Activated CD8-positive, alpha-beta memory T cell treated with anti-CD3 and anti-CD28 coated beads for 24 hours (primary cell): ENCODE results near the gene ATOH8.

Experiments
- DNase-seq: peaks from one replicate; pipeline ENCODE4 v3.0.0-alpha.2; 2020

The ATOH8 gene

GRCh38 chr2:85756822-85757435 is 3.1 kb downstream of the ATOH8 start:
- no peak for DNase-seq

- no peak for DNase-seq
Observed at GRCh38 chr2:85757860-85758259, 4.1 kb downstream of the ATOH8 start.

- no peak for DNase-seq
Observed at GRCh38 chr2:85758361-85759256, 4.8 kb downstream of the ATOH8 start.

- DNase-seq: no peak
Observed at GRCh38 chr2:85759257-85759613, 5.4 kb downstream of the ATOH8 start.

- no peak for DNase-seq
Observed at GRCh38 chr2:85760371-85760770, 6.6 kb downstream of the ATOH8 start.

- DNase-seq: no peak
Observed at GRCh38 chr2:85760872-85761271, 7.1 kb downstream of the ATOH8 start.

- no peak for DNase-seq
Observed at GRCh38 chr2:85761512-85761944, 7.7 kb downstream of the ATOH8 start.

GRCh38 chr2:85761946-85762345 is 8.2 kb downstream of the ATOH8 start:
- no peak for DNase-seq

GRCh38 chr2:85763132-85763531 is 9.3 kb downstream of the ATOH8 start:
- DNase-seq: no peak

GRCh38 chr2:85763831-85764230 is 10.0 kb downstream of the ATOH8 start:
- DNase-seq: no peak

- DNase-seq: no peak
Observed at GRCh38 chr2:85765081-85765731, 11.4 kb downstream of the ATOH8 start.

GRCh38 chr2:85766229-85766628 is 12.4 kb downstream of the ATOH8 start:
- DNase-seq: no peak

GRCh38 chr2:85767803-85768665 is 14.2 kb downstream of the ATOH8 start:
- DNase-seq: no peak

GRCh38 chr2:85768713-85769112 is 14.9 kb downstream of the ATOH8 start:
- no peak for DNase-seq

- DNase-seq: no peak
Observed at GRCh38 chr2:85769236-85769982, 15.6 kb downstream of the ATOH8 start.

GRCh38 chr2:85769983-85770362 is 16.2 kb downstream of the ATOH8 start:
- no peak for DNase-seq

GRCh38 chr2:85770369-85770768 is 16.6 kb downstream of the ATOH8 start:
- DNase-seq: no peak

GRCh38 chr2:85770786-85771409 is 17.1 kb downstream of the ATOH8 start:
- DNase-seq: no peak

GRCh38 chr2:85771486-85771885 is 17.7 kb downstream of the ATOH8 start:
- DNase-seq: no peak

- no peak for DNase-seq
Observed at GRCh38 chr2:85772019-85772745, 18.4 kb downstream of the ATOH8 start.
